Measurements from ENCODE around the gene CINP. TPM values are rescaled to one million over a fixed set of nuclear protein-coding genes. Genes with fewer than 3 reads are reported as not detected.

CINP gene
- total and polyA plus RNA-seq, 12 donors = 26.6 to 46.0 (median 31.3) TPM

Other genes starting within 250 kb of the CINP start
- gene WDR20, start 223.0 kb downstream of the CINP start, total RNA-seq = 10 to 100 TPM; 19.0 to 28.0 (median 20.6) TPM
- gene WDR20, start 223.0 kb downstream of the CINP start, polyA plus RNA-seq = 10 to 100 TPM; 10.7 to 16.4 TPM
- 10 to 100 TPM in 4 of 10 donors, 1 to 10 TPM in 6; 6.6 to 15.5 (median 9.5) TPM for gene MOK, start 57.7 kb downstream of the CINP start, total RNA-seq
- 10 to 100 TPM; 17.6 to 19.8 TPM for gene MOK, start 57.7 kb downstream of the CINP start, polyA plus RNA-seq
- 10 to 100 TPM in 1 of 10 donors, 1 to 10 TPM in 9; 7.0 to 12.8 (median 8.4) TPM for gene ZNF839, start 43.1 kb downstream of the CINP start, total RNA-seq
- 10 to 100 TPM in 1 of 2 donors, 1 to 10 TPM in 1; 3.8 to 13.4 TPM for gene ZNF839, start 43.1 kb downstream of the CINP start, polyA plus RNA-seq
- 10 to 100 TPM; 20.1 to 34.2 (median 25.3) TPM for gene TECPR2, start 51 bp upstream of the CINP start, total RNA-seq
- gene TECPR2, start 51 bp upstream of the CINP start, polyA plus RNA-seq = 1 to 10 TPM; 6.8 to 6.9 TPM
- gene ANKRD9, start 146.9 kb upstream of the CINP start, total RNA-seq = 100 to 1,000 TPM in 8 of 10 donors, 10 to 100 TPM in 2; 94.4 to 264 (median 124) TPM
- gene ANKRD9, start 146.9 kb upstream of the CINP start, polyA plus RNA-seq = 100 to 1,000 TPM; 102 to 117 TPM
- 10 to 100 TPM; 11.1 to 16.9 (median 13.2) TPM for gene RCOR1, start 229.8 kb upstream of the CINP start, total RNA-seq
- gene RCOR1, start 229.8 kb upstream of the CINP start, polyA plus RNA-seq = 1 to 10 TPM; 3.1 to 5.7 TPM